ENCODE measurements around the gene NEURL2.
A peak's percentile ranks its signal among the peaks of the same experiment; 100 is the strongest.
"Not testable (repeated sequence)": the region's sequence is repeated elsewhere in the genome, so short reads cannot be mapped to it uniquely, and the experiment has no call there.

Gene NEURL2, protein sequence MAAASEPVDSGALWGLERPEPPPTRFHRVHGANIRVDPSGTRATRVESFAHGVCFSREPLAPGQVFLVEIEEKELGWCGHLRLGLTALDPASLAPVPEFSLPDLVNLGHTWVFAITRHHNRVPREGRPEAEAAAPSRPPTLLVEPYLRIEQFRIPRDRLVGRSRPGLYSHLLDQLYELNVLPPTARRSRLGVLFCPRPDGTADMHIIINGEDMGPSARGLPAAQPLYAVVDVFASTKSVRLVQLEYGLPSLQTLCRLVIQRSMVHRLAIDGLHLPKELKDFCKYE

DNA sequence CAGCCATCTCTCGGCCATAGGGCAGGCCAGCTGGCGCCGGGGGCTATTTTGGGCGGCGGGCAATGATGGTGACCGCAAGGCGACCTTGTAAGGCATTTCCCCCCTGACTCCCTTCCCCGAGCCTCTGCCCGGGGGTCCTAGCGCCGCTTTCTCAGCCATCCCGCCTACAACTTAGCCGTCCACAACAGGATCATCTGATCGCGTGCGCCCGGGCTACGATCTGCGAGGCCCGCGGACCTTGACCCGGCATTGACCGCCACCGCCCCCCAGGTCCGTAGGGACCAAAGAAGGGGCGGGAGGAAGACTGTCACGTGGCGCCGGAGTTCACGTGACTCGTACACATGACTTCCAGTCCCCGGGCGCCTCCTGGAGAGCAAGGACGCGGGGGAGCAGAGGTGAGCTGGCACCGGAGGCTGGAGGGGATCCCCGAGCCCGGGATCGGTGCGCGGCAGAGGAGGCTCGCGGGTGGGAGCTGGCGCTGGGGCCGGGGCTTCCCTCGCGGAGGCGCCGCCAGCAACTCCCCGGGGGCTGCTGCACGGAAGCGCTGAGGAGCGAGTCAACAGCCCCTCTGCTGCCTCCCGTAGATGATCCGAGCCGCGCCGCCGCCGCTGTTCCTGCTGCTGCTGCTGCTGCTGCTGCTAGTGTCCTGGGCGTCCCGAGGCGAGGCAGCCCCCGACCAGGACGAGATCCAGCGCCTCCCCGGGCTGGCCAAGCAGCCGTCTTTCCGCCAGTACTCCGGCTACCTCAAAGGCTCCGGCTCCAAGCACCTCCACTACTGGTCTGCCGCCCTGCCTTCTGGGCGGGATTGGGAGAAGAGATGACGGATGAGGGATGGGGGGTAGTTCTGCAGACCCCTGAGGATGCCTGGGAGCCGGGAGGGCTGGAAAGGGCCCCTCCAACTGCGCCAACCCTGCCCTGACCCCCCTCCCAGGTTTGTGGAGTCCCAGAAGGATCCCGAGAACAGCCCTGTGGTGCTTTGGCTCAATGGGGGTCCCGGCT lies at the start of gene NEURL2, which contains the start of gene CTSA:
NEURL2 (minus strand) TSS at position 224 of the 999 bp plus-strand sequence; CDS start at position 7, 217 bp downstream.
CTSA (plus strand) TSS at position 351 of the 999 bp plus-strand sequence; CDS start at position 585, 234 bp downstream.
- DNase-seq (ENCODE audit: low read depth): peak; percentile 78

DNA sequence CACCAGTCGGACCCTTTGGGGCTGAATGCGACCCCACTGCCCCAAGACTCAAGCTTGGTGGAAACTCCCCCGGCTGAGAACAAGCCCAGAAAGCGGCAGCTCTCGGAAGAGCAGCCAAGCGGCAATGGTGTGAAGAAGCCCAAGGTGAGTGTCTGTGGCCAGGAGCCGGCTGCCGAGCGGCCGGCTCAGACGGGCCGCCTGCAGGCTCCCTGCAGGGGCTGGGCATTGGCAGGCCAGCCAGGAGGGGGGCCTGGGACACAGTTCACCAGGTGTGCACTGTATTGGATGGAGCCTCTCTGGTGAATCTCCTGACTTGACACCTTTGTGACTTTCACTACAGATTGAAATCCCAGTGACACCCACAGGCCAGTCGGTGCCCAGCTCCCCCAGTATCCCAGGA lies 49.5 kb upstream of the NEURL2 start:
- DNase-seq (ENCODE audit: low read depth): no peak

DNA sequence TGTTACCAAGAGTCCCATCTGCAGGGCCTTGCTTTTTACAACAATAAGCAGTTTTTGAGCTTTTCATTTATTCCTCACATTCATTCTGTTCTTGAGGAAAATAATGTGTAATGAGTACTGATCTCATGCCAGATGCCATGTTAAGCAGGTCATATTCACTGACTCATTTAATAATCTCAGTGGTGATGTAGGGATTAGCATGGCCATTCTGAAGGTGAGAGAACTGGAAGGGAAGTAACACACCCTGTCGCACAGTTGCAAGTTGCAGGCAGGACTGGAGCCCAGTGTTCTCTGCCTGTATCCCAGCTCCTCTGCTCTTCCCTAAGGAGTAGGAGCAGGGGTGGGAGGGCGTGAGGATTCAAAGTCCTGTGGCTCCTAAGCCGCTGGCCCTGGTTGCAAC lies 49.0 kb upstream of the NEURL2 start:
- DNase-seq (ENCODE audit: low read depth): no peak

DNA sequence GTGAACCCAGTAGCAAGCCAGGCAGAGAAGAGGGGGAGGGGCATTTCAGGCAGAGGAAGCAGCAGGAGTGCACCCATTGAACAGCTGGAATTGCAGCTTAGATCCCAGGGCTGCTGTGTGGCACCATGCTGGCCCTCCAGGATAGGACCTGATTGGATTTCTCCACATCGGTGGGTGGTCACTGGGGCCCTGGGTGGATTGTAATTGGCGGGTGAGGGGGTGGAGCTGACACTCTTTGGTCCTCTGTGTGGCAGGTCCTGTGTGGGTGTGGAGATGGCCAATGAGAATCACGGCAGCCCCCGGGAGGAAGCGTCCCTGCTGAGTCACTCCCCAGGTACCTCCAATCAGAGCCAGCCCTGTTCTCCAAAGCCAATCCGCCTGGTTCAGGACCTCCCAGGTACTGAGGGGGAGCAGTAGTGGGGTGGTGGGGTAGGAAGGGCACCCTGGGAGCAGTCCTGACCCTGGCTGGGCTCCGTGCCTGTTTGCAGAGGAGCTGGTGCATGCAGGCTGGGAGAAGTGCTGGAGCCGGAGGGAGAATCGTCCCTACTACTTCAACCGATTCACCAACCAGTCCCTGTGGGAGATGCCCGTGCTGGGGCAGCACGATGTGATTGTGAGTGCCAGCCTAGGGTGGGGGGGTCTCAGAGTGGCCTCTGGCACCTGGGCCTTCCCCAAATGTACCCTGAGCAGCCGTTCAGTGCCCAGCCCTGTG lies 47.9 kb upstream of the NEURL2 start:
- DNase-seq (ENCODE audit: low read depth): no peak

DNA sequence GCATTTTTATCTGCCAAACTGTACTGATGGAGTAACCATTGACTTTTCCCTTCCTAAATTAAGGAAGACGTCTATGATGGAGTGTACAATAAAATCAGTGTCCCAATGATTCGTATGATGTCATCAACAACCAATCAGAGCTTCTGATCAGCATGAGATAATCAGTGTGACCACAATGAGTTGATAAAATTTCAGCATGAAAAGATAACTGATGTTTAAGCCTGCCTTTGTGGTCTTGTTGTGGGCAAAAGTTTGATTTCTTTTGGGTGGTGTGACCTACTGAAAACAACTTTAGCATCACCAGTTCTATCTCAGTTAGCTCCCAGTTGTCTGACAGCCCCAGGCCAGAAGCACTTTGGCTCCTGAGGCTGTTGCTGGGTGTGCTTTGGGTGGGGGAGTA lies 46.8 kb upstream of the NEURL2 start:
- DNase-seq (ENCODE audit: low read depth): no peak

DNA sequence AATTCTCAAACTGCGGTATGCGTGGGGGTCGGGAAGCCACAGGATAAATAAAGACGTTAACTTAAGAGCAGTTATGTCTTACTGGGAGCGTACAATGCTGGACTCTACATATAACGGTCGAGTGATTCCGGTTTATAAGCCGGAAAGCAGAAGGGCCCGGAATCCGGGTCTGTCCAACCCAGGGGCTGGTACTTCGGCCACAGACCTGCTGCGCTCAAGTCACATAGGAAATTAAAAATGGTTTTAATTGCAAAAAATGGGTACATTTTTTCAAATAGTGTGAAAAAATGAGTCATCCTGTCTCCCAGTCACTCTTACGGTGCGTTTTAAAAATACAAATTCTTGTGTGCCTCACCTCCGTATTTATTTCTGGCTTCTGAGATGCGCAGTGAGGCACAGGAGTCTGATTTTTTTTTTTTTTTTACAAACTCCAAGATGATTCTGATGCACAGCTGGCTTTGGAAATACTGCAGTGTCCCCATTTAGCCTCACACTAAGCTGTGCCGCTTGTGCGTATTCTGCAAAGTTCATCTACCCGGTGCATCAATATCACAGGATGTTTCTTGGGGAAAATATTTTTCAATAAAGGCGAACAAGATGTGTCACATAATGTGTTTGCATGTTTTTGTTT lies 44.5 kb upstream of the NEURL2 start:
- DNase-seq (ENCODE audit: low read depth): no peak

DNA sequence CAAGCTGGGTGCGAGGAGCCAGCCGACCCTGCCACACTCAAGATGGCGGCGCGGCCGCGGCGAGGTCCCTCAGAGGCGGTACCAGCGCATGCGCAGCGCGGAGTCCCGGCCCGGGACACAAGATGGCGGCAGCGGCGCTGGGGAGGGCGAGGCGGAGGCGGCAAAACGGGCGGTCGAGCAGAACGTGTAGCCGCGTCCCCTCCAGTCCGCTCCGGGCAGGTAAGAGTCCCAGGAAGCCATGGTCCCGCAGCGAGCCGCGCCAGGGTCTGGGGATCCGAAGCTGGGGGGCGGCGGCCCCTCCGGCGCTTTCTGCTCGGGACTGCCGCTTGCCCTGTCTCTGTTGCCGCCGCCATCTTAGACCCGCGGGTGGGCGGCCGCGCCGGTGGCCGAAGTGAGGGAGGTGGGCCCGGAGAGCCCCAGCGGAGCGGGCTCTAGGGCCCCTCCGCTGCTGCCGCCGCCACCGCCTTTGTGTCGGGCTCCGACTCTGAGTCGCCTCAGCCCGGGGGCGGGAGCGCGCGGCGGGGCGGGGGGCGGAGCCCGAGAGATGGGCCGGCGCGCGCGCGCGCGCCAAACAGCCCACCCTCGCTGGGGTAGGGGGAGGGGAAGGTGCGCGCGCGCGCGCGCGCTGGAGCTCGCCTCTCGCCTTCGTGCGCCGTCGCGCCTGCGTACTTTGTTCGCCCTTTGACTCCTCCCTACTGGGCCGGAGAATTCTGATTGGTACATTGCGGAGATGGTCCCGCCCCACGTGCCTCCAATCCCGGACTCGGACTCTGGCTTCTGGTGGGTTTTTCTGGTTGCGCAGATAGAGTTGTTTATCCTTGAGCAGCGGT lies 43.8 kb upstream of the NEURL2 start, which contains the start of gene PCIF1:
PCIF1 (plus strand) TSS at position 98 of the 830 bp plus-strand sequence. CDS start 4,317 bp downstream, outside the sequence.
- DNase-seq (ENCODE audit: low read depth): peak; percentile 97

DNA sequence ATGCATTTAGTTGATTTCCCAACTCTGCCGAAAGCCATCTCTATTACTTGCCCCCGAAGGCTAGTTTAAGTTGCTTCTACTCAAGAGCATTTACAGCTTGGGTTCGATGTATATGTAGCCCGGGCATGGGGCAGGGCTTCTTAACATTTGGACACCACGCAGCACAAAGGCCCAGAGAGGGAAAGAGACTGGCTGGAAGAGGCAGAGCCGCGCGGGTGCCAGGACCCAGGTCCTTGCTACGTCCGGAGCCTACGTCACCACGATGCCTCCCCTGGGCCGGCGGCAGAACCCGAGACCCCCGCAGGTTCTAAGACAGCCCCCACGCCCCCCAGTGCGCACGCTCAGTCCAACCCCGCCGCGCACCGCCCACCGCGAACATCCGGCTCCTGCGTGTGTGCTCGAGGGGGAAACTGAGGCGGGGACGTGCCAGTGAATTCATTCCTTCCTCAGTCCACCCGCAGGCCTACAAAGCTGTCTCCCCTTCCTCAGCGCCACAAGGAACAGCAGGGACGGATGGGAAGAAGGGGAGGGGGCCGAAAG lies 43.1 kb upstream of the NEURL2 start:
- peak; percentile 48 for DNase-seq (ENCODE audit: low read depth)

DNA sequence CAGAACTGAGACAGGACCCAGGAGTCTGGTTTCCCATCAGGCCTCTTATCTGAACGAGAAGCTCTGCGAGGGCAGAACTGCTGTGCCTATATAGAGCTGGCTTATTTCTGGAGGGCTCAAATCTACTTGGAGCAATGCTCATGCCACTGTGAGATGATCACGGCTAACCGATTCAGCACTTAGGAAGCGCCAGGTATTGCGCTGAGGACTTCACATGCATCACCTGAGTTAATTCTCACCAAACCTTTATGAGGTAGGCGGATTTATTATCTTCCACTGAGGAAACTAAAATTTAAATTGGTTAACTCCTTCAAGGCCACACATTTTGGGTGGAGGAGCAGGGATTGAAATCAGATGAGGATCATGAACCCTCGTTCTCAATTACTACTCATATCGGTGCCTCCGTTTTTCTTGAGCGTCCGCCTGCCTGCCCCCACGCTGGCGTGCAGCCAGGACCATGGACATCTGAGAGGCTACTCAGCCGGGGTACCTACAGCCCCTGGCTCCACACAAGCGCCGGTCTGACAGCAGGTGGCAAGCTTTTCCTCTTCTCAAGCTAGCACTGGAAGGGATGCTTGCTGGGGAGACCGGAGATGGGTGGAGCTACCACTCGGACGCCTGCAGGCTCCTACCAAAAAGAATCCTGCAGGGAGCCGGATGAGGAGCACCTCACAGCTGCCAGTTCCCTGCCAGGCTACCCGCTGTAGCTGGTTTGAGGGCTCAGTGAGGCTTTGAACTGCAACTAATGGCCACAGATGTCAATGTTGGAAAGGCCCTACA lies 42.4 kb upstream of the NEURL2 start:
- DNase-seq (ENCODE audit: low read depth): peak; percentile 42

DNA sequence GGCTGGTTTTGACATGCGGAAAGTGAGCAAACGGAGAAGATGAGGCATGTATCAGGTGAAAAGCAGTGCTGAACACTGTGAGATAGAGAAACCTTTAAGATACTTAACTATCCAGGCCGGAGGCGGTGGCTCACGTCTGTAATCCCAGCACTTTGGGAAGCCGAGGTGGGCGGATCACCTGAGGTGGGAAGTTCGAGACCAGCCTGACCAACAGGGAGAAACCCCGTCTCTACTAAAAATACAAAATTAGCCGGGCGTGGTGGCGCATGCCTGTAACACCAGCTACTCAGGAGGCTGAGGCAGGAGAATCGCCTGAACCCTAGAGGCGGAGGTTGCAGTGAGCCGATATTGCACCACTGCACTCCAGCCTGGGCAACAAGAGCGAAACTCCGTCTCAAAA lies 40.7 kb upstream of the NEURL2 start:
- DNase-seq (ENCODE audit: low read depth): not testable (repeated sequence)

DNA sequence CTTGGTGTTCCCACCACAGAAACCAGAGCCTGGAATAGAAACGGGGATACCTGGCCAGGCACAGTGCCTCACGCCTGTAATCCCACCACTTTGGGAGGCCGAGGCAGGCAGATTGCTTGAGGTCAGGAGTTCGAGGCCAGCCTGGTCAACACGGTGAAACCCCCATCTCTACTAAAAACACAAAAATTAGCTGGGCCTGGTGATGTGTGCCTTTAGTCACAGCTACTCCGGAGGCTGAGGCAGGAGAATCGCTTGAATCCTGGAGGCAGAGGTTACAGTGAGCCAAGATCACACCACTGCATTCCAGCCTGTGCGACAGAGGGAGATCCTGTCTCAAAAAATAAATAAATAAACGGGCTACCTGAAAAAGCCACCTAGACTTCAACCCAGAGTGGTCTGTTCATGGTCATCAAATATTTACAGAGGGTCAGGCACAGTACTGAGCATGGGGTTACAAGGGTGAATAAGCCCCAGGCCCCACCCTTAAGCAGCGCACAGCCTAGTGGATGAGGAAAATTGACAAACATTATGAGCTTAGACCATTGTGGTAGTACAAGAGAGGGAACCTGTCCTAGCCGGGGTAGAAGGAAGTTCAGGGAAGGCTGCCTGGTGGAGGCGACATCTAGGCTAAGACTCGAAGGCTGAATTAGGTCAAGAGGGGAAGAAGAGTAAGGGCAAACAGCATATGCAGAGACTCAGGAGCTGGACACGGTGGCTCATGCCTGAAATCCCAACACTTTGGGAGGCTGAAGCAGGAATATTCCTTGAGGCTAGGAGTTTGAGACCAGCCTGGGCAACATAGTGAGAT lies 36.3 kb upstream of the NEURL2 start:
- no peak for DNase-seq (ENCODE audit: low read depth)

DNA sequence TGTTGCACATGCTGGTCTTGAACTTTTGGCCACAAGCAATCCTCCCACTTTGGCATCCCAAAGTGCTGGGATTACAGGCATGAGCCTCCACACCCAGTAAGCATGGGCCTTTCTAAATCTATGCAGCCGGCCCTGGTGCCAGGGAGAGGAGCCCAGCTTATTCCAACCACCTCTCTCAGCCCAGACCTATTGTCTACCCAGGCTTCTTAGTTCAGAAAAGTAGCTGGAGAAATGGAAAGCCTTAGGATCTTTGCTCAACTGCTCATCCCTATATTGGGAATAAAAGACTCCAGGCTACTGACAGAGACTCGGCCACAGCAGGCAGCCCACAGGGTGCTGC lies 35.7 kb upstream of the NEURL2 start:
- DNase-seq (ENCODE audit: low read depth): no peak

DNA sequence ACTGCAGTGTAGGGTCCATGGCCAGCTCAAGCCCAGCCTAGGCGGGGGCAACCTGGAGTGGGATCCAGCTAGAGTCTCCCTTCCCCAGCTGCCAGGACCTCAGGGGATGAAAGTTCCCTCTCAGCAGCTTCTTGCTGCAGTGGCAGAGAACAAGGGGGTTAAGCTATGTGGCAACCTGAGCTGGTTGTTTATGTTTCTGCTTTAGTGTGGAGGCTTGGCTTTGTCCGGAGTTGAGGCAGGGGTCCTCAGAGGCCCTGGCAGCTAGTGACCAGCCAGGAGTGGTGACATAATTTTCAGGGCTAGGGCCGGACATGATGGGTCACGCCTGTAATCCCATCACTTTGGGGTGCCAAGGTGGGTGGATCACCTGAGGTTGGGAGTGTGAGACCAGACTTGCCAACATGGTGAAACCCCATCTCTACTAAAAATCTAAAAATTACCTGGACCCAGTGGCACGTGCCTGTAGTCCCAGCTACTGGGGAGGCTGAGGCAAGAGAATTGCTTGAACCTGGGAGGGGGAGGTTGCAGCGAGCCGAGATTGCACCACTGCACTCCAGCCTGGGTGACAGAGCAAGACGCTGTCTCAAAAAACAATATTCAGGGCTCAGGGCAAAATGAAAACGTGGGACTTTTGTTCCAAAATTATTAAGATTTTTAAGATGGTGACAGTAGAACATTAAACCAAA lies 35.0 kb upstream of the NEURL2 start:
- no peak for DNase-seq (ENCODE audit: low read depth)

DNA sequence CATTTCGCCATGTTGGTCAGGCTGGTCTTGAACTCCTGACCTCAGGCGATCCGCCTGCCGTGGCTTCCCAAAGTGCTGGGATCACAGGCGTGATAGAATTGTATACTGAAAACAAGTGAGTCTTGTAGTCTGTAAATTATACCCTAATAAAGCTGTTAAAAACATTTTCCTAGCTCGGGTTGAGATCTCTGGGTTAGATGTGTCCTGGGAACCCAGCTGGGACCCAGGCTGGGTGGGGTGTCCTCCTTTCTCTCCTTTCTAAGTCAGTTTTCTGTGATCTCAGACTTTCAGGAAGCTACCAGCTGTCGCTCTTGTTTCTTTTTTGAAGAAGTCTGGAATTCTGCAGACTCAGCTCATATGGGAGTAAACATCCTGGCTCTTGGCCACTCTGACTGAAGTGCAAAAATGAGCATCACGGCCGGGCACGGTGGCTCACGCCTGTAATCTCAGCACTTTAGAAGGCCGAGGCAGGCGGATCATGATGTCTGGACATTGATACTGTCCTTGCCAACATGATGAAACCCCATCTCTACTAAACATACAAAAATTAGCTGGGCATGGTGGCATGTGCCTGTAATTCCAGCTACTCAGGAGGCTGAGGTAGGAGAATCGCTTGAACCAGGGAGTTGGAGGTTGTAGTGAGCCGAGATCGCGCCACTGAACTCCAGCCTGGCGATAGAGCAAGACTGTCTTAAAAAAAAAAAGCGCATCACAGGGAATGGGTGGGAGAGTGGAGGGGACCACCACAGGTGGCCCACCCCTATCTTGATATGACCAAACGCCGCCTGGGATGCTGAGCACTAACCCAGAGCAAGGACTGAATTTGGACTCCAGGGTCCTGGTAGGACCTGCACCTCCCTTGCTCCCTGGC lies 33.6 kb upstream of the NEURL2 start:
- no peak for DNase-seq (ENCODE audit: low read depth)

DNA sequence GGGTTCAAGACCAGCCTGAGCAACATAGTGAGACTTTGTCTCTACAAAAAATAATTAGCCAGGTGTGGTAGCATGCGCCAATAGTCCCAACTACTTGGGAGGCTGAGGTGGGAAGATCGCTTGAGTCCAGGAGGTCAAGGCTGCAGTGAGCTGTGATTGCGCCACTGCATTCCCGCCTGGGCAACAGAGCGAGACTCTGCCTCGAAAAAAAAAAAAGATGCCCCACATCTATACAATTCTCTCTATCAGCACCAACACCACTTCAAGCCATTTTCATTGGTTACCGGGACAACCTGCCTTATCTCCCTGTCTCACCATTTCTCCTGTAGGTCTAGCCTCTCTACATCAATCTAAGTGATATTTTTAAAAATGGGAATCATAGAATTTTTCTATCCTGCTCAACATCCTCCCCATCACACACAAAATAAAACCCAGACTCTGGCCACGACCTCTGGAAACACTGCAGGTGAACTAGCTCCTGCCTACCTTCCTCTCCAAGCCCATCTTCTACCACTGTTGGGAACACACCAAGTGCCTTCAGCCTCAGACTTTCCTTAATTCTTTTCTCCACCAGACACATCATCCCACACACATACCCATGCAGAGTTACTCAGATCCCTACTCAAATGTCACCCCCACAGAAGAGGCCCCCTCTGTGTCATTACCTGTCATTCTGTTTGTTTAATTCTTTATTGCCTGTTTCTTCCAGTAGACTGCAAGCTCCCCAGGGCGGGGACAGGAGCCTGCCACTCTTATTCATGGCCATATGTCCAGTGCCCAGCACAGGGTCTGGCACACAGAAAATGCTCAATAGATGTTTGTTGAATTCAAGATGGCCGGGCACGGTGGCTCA lies 30.6 kb upstream of the NEURL2 start:
- no peak for DNase-seq (ENCODE audit: low read depth)
